Bone marrow (tissue), 2 donors: ENCODE measurements around the gene HTR1E.
"Not testable (repeated sequence)": the region's sequence is repeated elsewhere in the genome, so short reads cannot be mapped to it uniquely, and the experiment has no call there.

Source experiments
- DNase-seq, 2 donors: peaks; one replicate each; lab custom pipeline; 2025; lab: John Stamatoyannopoulos, UW

The HTR1E gene

GRCh38 chr6:86937219-86938079, at the start of gene HTR1E:
HTR1E (plus strand) TSS chr6:86937528; CDS start chr6:87015335, 77,807 bp downstream.
- no peak for DNase-seq

- DNase-seq = no peak
Observed at GRCh38 chr6:86888301-86888700, 49.0 kb upstream of the HTR1E start.

GRCh38 chr6:86897265-86897664, 40.1 kb upstream of the HTR1E start:
- DNase-seq = not testable (repeated sequence)

GRCh38 chr6:86913795-86914194, 23.5 kb upstream of the HTR1E start:
- no peak for DNase-seq

GRCh38 chr6:86916393-86916792, 20.9 kb upstream of the HTR1E start:
- DNase-seq = no peak

GRCh38 chr6:86927138-86927537, 10.2 kb upstream of the HTR1E start:
- not testable (repeated sequence) for DNase-seq

GRCh38 chr6:86927859-86928258, 9.5 kb upstream of the HTR1E start:
- not testable (repeated sequence) for DNase-seq

GRCh38 chr6:86934365-86934764, 3.0 kb upstream of the HTR1E start:
- no peak for DNase-seq

- no peak for DNase-seq
Observed at GRCh38 chr6:86936834-86937218, 502 bp upstream of the HTR1E start.

GRCh38 chr6:86938814-86939213, 1.5 kb downstream of the HTR1E start:
- DNase-seq = no peak

GRCh38 chr6:86941461-86941860, 4.1 kb downstream of the HTR1E start:
- no peak for DNase-seq

- DNase-seq = no peak
Observed at GRCh38 chr6:86942769-86943516, 5.6 kb downstream of the HTR1E start.

- DNase-seq = no peak
Observed at GRCh38 chr6:86943819-86944407, 6.6 kb downstream of the HTR1E start.

GRCh38 chr6:86949771-86950170, 12.4 kb downstream of the HTR1E start:
- DNase-seq = no peak

GRCh38 chr6:86952991-86953390, 15.7 kb downstream of the HTR1E start:
- DNase-seq = no peak

GRCh38 chr6:86959656-86960055, 22.3 kb downstream of the HTR1E start:
- no peak for DNase-seq

GRCh38 chr6:86961455-86962200, 24.3 kb downstream of the HTR1E start:
- no peak for DNase-seq

- no peak for DNase-seq
Observed at GRCh38 chr6:86963352-86963751, 26.0 kb downstream of the HTR1E start.

- DNase-seq = no peak
Observed at GRCh38 chr6:86964029-86964579, 26.8 kb downstream of the HTR1E start.

GRCh38 chr6:86966271-86966670, 28.9 kb downstream of the HTR1E start:
- DNase-seq = no peak

- DNase-seq = no peak
Observed at GRCh38 chr6:86969573-86969972, 32.2 kb downstream of the HTR1E start.

GRCh38 chr6:86973088-86973487, 35.8 kb downstream of the HTR1E start:
- DNase-seq = no peak
